HG03460 (cell line): ENCODE measurements around the gene SLC7A7.
A peak's percentile ranks its signal among the peaks of the same experiment; 100 is the strongest.
"Not testable (repeated sequence)": the region's sequence is repeated elsewhere in the genome, so short reads cannot be mapped to it uniquely, and the experiment has no call there.

Experiments used
- ATAC-seq: cut with Tn5 transposase; IDR thresholded peaks from one replicate; pipeline ENCODE4 v1.9.1; 2021; ENCODE audit not compliant: unreplicated experiment

Gene SLC7A7

GRCh38 chr14:22764382-22764781 lies 50.9 kb downstream of the SLC7A7 start:
- no peak for ATAC-seq

- no peak for ATAC-seq
These were observed 53.5 kb downstream of the SLC7A7 start for GRCh38 chr14:22761734-22762133.

DNA sequence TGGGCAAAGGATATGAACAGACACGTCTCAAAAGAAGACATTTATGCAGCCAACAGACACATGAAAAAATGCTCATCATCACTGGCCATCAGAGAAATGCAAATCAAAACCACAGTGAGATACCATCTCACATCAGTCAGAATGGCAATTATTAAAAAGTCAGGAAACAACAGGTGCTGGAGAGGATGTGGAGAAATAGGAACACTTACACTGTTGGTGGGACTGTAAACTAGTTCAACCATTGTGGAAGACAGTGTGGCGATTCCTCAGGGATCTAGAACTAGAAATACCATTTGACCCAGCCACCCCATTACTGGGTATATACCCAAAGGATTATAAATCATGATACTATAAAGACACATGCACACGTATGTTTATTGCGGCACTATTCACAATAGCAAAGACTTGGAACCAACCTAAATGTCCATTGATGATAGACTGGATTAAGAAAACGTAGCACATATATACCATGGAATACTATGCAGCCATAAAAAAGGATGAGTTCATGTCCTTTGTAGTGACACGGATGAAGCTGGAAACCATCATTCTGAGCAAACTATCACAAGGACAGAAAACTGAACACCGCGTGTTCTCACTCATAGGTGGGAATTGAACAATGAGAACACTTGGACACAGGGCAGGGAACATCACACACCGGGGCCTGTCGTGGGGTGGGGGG lies 57.1 kb downstream of the SLC7A7 start:
- not testable (repeated sequence) for ATAC-seq

DNA sequence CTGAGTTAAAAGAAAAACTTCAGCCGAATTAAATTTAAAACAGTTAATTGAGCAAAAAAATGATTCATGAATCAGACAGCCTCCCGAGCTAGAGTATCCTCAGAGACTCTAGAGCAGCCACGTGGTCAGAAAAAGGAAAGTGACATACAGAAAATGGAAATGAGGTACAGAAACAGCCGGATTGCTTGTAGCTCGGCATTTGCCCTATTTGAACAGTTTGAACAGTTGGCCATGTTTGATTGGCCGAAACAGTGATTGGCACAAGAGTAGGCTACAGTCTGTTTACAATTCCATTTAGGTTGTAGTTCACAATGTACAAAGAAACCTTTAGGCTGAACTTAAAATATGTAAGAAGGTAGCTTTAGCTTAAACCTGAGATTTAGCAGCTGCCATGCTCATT lies 61.6 kb downstream of the SLC7A7 start:
- no peak for ATAC-seq

GRCh38 chr14:22752422-22752821 lies 62.8 kb downstream of the SLC7A7 start:
- no peak for ATAC-seq

- no peak for ATAC-seq
These were observed 66.6 kb downstream of the SLC7A7 start for GRCh38 chr14:22748631-22749068.

DNA sequence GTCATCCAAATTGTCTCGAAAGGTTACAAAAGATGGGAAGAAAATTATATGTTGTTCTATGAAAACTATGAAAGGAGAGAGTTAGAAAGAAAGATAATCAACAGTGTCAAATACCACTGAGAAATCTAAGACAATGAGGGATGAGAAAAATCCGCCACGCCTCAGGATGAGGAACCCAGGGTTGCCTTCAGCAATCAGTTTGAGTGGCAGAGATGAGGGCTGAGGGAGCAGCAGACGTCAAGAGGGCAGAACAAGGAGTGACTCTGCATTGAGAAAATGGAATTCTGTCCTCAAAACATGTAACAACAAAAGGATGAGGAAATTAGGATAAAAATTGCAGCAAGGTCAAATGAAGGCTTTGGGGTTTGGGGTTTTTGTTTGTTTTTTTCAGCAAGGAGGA lies 67.0 kb downstream of the SLC7A7 start:
- ATAC-seq, result no peak

- ATAC-seq, result no peak
These were observed 67.5 kb downstream of the SLC7A7 start for GRCh38 chr14:22747769-22748168.

GRCh38 chr14:22740020-22740419 lies 75.2 kb downstream of the SLC7A7 start:
- ATAC-seq, result no peak

- ATAC-seq, result no peak
These were observed 75.8 kb downstream of the SLC7A7 start for GRCh38 chr14:22739423-22739822.

GRCh38 chr14:22737052-22737451 lies 78.2 kb downstream of the SLC7A7 start:
- ATAC-seq, result peak; percentile 57

GRCh38 chr14:22736384-22736783 lies 78.9 kb downstream of the SLC7A7 start:
- ATAC-seq, result not testable (repeated sequence)

GRCh38 chr14:22735096-22735495 lies 80.1 kb downstream of the SLC7A7 start:
- ATAC-seq, result no peak

GRCh38 chr14:22733829-22734228 lies 81.4 kb downstream of the SLC7A7 start:
- no peak for ATAC-seq

DNA sequence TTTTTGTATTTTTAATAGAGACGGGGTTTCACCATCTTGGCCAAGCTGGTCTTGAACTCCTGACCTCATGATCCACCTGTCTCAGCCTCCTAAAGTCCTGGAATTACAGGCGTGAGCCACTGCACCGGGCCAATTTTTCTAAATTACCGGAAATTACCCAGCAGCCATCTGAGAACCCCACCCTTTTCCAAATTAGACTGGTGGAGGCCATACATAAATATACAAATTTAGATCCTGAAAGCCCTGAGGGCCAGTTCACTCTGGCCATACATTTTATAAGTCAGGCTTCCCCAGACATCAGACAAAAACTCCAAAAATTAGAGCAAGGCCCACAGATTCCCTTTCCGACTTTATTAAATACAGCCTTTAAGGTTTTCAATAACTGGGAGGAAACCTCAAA lies 83.2 kb downstream of the SLC7A7 start:
- not testable (repeated sequence) for ATAC-seq

- no peak for ATAC-seq
These were observed 89.2 kb downstream of the SLC7A7 start for GRCh38 chr14:22726012-22726411.

DNA sequence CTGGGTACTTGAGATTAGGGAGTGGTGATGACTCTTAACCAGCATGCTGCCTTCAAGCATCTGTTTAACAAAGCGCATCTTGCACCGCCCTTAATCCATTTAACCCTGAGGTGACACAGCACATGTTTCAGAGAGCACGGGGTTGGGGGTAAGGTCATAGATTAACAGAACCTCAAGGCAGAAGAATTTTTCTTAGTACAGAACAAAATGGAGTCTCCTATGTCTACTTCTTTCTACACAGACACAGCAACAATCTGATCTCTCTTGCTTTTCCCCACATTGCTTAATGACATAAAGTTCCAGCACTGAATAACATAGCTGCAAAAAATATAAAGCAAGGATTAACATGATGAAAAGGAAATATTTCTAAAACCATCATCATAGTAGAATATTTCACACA lies 89.9 kb downstream of the SLC7A7 start:
- ATAC-seq, result not testable (repeated sequence)

- ATAC-seq, result not testable (repeated sequence)
These were observed 90.4 kb downstream of the SLC7A7 start for GRCh38 chr14:22724847-22725246.

- ATAC-seq, result no peak
These were observed 91.4 kb downstream of the SLC7A7 start for GRCh38 chr14:22723815-22724214.
